Endothelial cell (in vitro differentiated cells): ENCODE data around the gene GREB1L. TPM values are rescaled to one million over a fixed set of nuclear protein-coding genes. Genes with fewer than 3 reads are reported as not detected.

Source experiments
- DNase-seq: peaks from one replicate; pipeline ENCODE4 v3.0.0; 2021; ENCODE audit warnings: low spot score
- H3K27ac Mint-ChIP-seq: one replicate; pipeline ENCODE4 v1.8.0; 2021; ENCODE audit warnings: mixed read lengths, inconsistent platforms; ENCODE audit not compliant: unreplicated experiment
- H3K27me3 Mint-ChIP-seq: one replicate; pipeline ENCODE4 v1.8.0; 2021; ENCODE audit warnings: mild to moderate bottlenecking, moderate library complexity, mixed read lengths, inconsistent platforms; ENCODE audit not compliant: unreplicated experiment
- H3K36me3 Mint-ChIP-seq: one replicate; pipeline ENCODE4 v1.8.0; 2021; ENCODE audit warnings: mild to moderate bottlenecking, low read depth, mixed read lengths, inconsistent platforms; ENCODE audit not compliant: unreplicated experiment
- H3K4me1 Mint-ChIP-seq: one replicate; pipeline ENCODE4 v1.8.0; 2021; ENCODE audit warnings: mild to moderate bottlenecking, mixed read lengths, inconsistent platforms; ENCODE audit not compliant: unreplicated experiment
- H3K4me3 Mint-ChIP-seq: one replicate; pipeline ENCODE4 v1.8.0; 2021; ENCODE audit warnings: mild to moderate bottlenecking, mixed read lengths, inconsistent platforms; ENCODE audit not compliant: unreplicated experiment
- H3K9me3 Mint-ChIP-seq: one replicate; pipeline ENCODE4 v1.8.0; 2021; ENCODE audit warnings: mixed read lengths, inconsistent platforms; ENCODE audit not compliant: unreplicated experiment
- total RNA-seq: library from RNA; stranded (reverse); fragmentation: NEBNext Ultra II Directional; extraction: Animal tissue kit (Norgen Biotek cat#: 25700); gene quantifications from one replicate; pipeline ENCODE4 v1.2.1, GENCODE V29; 2021; ENCODE audit not compliant: unreplicated experiment
- TF ChIP-seq, protein P1 (sequence below): fragments of 200-600 bp; sonication (generic); IDR thresholded peaks from one replicate; pipeline ENCODE4 v1.5.0; 2021; ENCODE audit warnings: antibody characterized with exemption; ENCODE audit not compliant: unreplicated experiment

GREB1L gene
- total RNA-seq, 1 donor from 2014 or later = 105 TPM

DNA sequence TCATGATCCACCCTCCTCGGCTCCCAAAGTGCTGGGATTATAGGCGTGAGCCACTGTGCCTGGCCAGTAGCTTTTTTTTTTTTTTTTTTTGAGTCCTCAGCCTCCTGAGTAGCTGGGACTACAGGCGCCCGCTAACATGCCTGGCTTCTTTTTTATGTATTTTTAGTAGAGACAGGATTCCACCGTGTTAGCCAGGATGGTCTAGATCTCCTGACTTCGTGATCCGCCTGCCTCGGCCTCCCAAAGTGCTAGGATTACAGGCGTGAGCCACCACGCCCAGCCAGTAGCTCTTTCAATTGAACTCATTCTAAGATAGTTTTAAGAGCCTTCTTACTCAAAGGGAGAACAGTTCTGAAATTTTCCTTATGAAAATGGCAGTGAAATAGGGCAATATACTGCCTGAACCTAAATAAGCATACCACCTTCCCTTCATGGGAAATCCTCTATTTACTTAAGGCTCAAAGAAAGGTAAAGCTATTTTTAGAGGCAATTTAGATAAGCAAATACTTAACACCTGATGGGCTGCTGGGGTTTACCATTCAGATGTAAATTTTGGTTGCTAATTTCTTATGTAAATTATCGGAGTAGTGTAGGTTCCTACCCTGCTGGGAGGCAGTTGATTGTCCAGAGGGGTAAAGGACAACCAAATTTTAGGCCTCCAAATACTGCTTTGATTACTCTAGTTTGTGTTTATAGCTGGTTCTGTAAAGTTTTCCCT is 144.7 kb downstream of the GREB1L start:
- TF ChIP-seq, protein P1, sequence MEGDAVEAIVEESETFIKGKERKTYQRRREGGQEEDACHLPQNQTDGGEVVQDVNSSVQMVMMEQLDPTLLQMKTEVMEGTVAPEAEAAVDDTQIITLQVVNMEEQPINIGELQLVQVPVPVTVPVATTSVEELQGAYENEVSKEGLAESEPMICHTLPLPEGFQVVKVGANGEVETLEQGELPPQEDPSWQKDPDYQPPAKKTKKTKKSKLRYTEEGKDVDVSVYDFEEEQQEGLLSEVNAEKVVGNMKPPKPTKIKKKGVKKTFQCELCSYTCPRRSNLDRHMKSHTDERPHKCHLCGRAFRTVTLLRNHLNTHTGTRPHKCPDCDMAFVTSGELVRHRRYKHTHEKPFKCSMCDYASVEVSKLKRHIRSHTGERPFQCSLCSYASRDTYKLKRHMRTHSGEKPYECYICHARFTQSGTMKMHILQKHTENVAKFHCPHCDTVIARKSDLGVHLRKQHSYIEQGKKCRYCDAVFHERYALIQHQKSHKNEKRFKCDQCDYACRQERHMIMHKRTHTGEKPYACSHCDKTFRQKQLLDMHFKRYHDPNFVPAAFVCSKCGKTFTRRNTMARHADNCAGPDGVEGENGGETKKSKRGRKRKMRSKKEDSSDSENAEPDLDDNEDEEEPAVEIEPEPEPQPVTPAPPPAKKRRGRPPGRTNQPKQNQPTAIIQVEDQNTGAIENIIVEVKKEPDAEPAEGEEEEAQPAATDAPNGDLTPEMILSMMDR = no peak
- no peak for DNase-seq
- Mint-ChIP-seq H3K36me3 (peaks cover 32% of the 10 kb centered on the region), H3K4me3 (no peak overlapping the region), H3K27ac (no peak overlapping the region), H3K4me1 (peaks cover 7% of the 10 kb centered on the region), H3K9me3 (no peaks in the 10 kb centered on the region), H3K27me3 (peaks cover 3% of the 10 kb centered on the region)

DNA sequence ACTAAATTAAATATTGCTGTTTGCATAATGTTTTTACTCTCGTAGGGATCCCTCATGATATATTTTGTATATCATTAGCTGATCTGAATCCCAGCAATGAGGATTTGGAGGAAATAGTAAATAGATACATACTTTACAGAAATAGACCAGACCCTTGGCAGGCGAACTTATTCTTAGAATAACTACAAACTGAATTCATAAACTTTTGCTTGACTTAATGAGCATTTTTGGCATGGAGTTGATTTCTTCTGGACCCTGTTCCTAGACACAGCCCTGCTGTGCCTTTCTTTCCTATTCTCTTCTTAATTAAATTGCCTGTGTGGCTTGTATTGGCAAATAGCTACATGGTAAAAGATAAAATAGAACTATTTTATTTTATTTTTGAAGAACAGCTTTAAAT is 145.9 kb downstream of the GREB1L start:
- Mint-ChIP-seq H3K27me3 (peaks cover 3% of the 10 kb centered on the region), H3K36me3 (peaks cover 32% of the 10 kb centered on the region), H3K27ac (no peak overlapping the region), H3K4me1 (peaks cover 7% of the 10 kb centered on the region), H3K9me3 (no peaks in the 10 kb centered on the region), H3K4me3 (no peak overlapping the region)
- TF ChIP-seq, protein P1 = no peak
- no peak for DNase-seq

DNA sequence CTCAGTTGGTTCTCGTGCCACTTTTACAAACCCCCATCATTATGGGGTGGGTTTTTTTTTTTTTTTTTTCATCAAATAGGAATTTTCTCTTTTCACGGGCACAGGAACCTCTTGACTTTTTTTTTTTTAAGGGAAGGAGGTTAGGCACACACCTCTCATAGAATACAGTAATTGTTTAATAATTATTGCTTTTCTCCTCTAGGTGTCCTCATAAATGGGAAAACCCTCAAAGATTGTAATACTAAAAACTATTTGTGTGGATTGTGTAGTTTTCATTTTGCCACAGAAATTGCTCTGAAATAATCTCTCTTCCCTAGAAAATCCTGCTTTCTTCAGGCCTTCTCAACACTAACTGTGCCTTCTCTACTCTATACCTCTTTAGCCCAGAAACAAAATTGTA is 147.3 kb downstream of the GREB1L start:
- H3K36me3 Mint-ChIP-seq = peaks cover 27% of the 10 kb centered on the region
- H3K27ac Mint-ChIP-seq = no peak overlapping the region
- H3K4me1 Mint-ChIP-seq = peaks cover 7% of the 10 kb centered on the region
- H3K27me3 Mint-ChIP-seq = peaks cover 3% of the 10 kb centered on the region
- no peaks in the 10 kb centered on the region for H3K9me3 Mint-ChIP-seq
- TF ChIP-seq, protein P1 = no peak
- no peak for DNase-seq
- no peak overlapping the region for H3K4me3 Mint-ChIP-seq

DNA sequence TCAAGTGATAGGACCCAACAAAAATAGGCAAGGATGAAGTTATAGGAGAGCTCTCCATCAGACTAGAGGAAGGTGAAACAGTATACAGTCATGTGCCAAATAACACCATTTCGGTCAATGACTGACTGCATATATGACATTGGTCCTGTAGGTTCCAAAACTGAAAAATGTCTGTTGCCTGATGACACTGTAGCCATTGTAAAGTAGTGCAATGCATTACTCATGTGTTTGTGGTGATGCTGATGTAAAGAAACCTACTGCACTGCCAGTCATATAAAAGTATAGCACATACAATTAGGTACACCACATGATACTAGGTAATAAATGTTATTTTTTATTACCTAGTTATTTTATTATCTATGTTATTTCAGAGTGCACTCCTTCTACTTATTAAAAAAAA is 147.9 kb downstream of the GREB1L start:
- no peak overlapping the region for H3K27ac Mint-ChIP-seq
- H3K4me1 Mint-ChIP-seq = peaks cover 7% of the 10 kb centered on the region
- peaks cover 3% of the 10 kb centered on the region for H3K27me3 Mint-ChIP-seq
- no peak for DNase-seq
- H3K9me3 Mint-ChIP-seq = no peaks in the 10 kb centered on the region
- H3K36me3 Mint-ChIP-seq = peaks cover 23% of the 10 kb centered on the region
- TF ChIP-seq, protein P1 = no peak
- no peak overlapping the region for H3K4me3 Mint-ChIP-seq

DNA sequence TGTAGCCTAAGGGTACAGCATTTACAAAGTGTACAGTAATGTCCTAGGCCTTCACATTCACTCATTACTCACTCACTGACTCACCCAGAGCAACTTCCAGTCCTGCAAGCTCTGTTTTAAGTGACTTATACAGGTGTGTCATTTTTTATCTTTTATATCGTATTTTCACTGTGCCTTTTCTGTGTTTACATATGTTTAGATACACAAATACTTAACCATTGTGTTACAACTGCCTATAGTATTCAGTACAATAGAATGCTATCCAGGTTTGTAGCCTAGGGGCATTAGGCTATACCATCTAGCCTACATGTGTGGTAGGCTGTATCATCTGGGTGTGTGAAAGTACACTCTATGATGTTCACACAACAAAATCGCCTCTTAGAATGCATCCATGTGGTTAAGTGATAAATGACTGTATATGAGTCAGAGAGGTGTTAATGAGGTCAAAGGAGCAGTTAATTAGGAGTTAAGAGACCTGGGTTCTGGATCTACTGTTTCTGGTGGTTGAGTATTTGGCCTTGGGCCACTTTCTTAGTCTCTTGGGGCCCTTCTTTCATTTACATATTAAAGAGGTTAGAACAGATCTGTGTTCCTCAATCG is 149.1 kb downstream of the GREB1L start:
- H3K36me3 Mint-ChIP-seq = peaks cover 15% of the 10 kb centered on the region
- DNase-seq = no peak
- H3K4me1 Mint-ChIP-seq = peaks cover 7% of the 10 kb centered on the region
- H3K27me3 Mint-ChIP-seq = peaks cover 3% of the 10 kb centered on the region
- H3K9me3 Mint-ChIP-seq = no peaks in the 10 kb centered on the region
- H3K4me3 Mint-ChIP-seq = no peak overlapping the region
- TF ChIP-seq, protein P1 = no peak
- no peak overlapping the region for H3K27ac Mint-ChIP-seq
